OCI-LY7 (cell line): ENCODE results near the gene DNAH3. TPM values are rescaled to one million over a fixed set of nuclear protein-coding genes. Genes with fewer than 3 reads are reported as not detected.
"Not testable (repeated sequence)": the region's sequence is repeated elsewhere in the genome, so short reads cannot be mapped to it uniquely, and the experiment has no call there.

Experiments
- BruUV-seq: library from RNA; stranded (reverse); fragments of 400-500 nt; replicated peaks from 2 replicates; lab custom pipeline; 2021; lab: Mats Ljungman, UMichigan
- CTCF ChIA-PET: fragments of 300-600 bp; sonication (Branson Sonifier 250); formaldehyde crosslinking; loops from one replicate; lab custom pipeline; 2022; ENCODE audit warnings: antibody characterized with exemption; ENCODE audit not compliant: unreplicated experiment; lab: Charles Lee
- POLR2A ChIA-PET: fragments of 300-600 bp; sonication (Branson Sonifier 250); formaldehyde crosslinking; loops from one replicate; lab custom pipeline; 2022; ENCODE audit warnings: antibody characterized with exemption; lab: Charles Lee
- DNase-seq: peaks from one replicate; pipeline ENCODE4 v3.0.0-alpha.2; 2015; ENCODE audit warnings: low spot score
- H2AFZ ChIP-seq: fragments of 200-600 bp; sonication (generic), shearing (Covaris generic); 2 replicates; pipeline ENCODE4 v1.6.1; 2014; ENCODE audit warnings: mild to moderate bottlenecking, antibody characterized with exemption, low read length, moderate library complexity
- H3K27ac ChIP-seq: fragments of 200-600 bp; sonication (generic); 2 replicates; pipeline ENCODE4 v1.5.1; 2014; ENCODE audit warnings: mixed run types, low read depth, mild to moderate bottlenecking, moderate library complexity, low read length, inconsistent platforms; ENCODE audit not compliant: poor library complexity, severe bottlenecking
- H3K36me3 ChIP-seq: fragments of 200-600 bp; sonication (generic); 2 replicates; pipeline ENCODE4 v1.6.1; 2014; ENCODE audit warnings: mild to moderate bottlenecking, antibody characterized with exemption, low read length, moderate library complexity, mixed read lengths; ENCODE audit not compliant: insufficient read depth
- H3K4me1 ChIP-seq: fragments of 200-600 bp; sonication (generic); 2 replicates; pipeline ENCODE4 v1.5.1; 2014; ENCODE audit warnings: mild to moderate bottlenecking, low read length; ENCODE audit not compliant: insufficient read depth, poor library complexity, severe bottlenecking
- H3K4me2 ChIP-seq: fragments of 200-600 bp; sonication (generic); 2 replicates; pipeline ENCODE4 v1.6.1; 2014; ENCODE audit warnings: mild to moderate bottlenecking, low read length
- H3K4me3 ChIP-seq: fragments of 200-600 bp; sonication (generic); 2 replicates; pipeline ENCODE4 v1.5.1; 2014; ENCODE audit warnings: mild to moderate bottlenecking, low read depth, low read length; ENCODE audit not compliant: poor library complexity, severe bottlenecking
- H3K79me2 ChIP-seq: fragments of 200-600 bp; sonication (generic); 2 replicates; pipeline ENCODE4 v1.6.1; 2016; ENCODE audit warnings: low read depth, mild to moderate bottlenecking, low read length, moderate library complexity, mixed read lengths; ENCODE audit not compliant: insufficient read depth
- H3K9me2 ChIP-seq: fragments of 200-600 bp; sonication (generic); 2 replicates; pipeline ENCODE4 v1.6.1; 2016; ENCODE audit warnings: mild to moderate bottlenecking, low read length, mixed read lengths; ENCODE audit not compliant: insufficient read depth
- H3K9me3 ChIP-seq: fragments of 200-600 bp; sonication (generic); 2 replicates; pipeline ENCODE4 v1.6.1; 2014; ENCODE audit warnings: mild to moderate bottlenecking, mixed run types, low read length, mixed read lengths
- H4K20me1 ChIP-seq: fragments of 200-600 bp; sonication (generic); 2 replicates; pipeline ENCODE4 v1.6.1; 2014; ENCODE audit warnings: mild to moderate bottlenecking, antibody characterized with exemption, low read length, moderate library complexity, mixed read lengths; ENCODE audit not compliant: insufficient read depth
- EZH2phosphoT487 ChIP-seq: fragments of 200-600 bp; sonication (generic); IDR thresholded peaks from 2 replicates; pipeline ENCODE4 v1.6.1; 2018; ENCODE audit warnings: low read depth, borderline replicate concordance, mild to moderate bottlenecking, mixed run types, antibody characterized with exemption, low read length, moderate library complexity, mixed read lengths
- intact Hi-C: fragments of 100-400 bp; cut with micrococcal nuclease; formaldehyde crosslinking; loops from one replicate; pipeline ENCODE4 v1.10.0; 2022; ENCODE audit not compliant: unreplicated experiment
- total RNA-seq, 2 experiments: library from RNA; depleted of rRNA in 1 of 2; stranded (reverse); fragments of >200 nt in 1 of 2; shearing (Covaris generic) in 1 of 2; gene quantifications; 2 replicates each; pipeline ENCODE4 v1.2.3, GENCODE V29; 2014 to 2022
- TF ChIP-seq, protein P1 (sequence below): fragments of 200-600 bp; sonication (generic); conservative IDR thresholded peaks from 2 replicates; pipeline ENCODE4 v1.5.1; 2014; ENCODE audit warnings: mild to moderate bottlenecking, antibody characterized with exemption, low read length, moderate library complexity, mixed read lengths

The DNAH3 gene
- total RNA-seq, 2 experiments from 2014 or later: not detected

DNA sequence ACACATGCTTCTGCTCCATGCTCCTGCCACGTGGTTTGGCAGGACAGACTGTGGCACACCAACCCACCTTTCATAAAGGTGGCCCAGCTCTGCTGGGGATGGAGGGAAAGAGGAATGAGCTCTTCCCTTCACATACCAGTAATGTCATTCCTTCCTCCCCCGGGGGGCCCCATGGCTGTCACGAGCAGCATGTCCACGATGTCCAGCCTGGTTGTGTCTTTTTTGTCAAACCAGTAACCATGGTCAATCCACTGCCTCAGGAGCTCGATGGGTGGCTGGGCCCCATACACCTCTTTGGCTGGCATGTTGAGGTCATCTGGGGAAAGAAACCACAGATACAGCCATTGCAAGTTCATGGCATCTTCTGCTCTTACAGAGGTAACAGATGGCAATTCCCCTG is 153.5 kb downstream of the DNAH3 start:
- no peak overlapping the region for H3K4me2 ChIP-seq
- H3K36me3 ChIP-seq: no peaks in the 10 kb centered on the region
- TF ChIP-seq, protein P1, sequence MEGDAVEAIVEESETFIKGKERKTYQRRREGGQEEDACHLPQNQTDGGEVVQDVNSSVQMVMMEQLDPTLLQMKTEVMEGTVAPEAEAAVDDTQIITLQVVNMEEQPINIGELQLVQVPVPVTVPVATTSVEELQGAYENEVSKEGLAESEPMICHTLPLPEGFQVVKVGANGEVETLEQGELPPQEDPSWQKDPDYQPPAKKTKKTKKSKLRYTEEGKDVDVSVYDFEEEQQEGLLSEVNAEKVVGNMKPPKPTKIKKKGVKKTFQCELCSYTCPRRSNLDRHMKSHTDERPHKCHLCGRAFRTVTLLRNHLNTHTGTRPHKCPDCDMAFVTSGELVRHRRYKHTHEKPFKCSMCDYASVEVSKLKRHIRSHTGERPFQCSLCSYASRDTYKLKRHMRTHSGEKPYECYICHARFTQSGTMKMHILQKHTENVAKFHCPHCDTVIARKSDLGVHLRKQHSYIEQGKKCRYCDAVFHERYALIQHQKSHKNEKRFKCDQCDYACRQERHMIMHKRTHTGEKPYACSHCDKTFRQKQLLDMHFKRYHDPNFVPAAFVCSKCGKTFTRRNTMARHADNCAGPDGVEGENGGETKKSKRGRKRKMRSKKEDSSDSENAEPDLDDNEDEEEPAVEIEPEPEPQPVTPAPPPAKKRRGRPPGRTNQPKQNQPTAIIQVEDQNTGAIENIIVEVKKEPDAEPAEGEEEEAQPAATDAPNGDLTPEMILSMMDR: no peak
- TF ChIP-seq EZH2phosphoT487: no peak
- H4K20me1 ChIP-seq: no peaks in the 10 kb centered on the region
- no TSS peak for BruUV-seq
- H3K4me1 ChIP-seq: no peaks in the 10 kb centered on the region
- H3K27ac ChIP-seq: no peak overlapping the region
- H3K4me3 ChIP-seq: no peak overlapping the region
- POLR2A ChIA-PET: no interaction called here
- no peaks in the 10 kb centered on the region for H3K79me2 ChIP-seq
- no peak for DNase-seq
- no peak overlapping the region for H2AFZ ChIP-seq
- no peaks in the 10 kb centered on the region for H3K9me2 ChIP-seq
- intact Hi-C loops: no loop called here
- H3K9me3 ChIP-seq: no peaks in the 10 kb centered on the region
- CTCF ChIA-PET: no interaction called here

DNA sequence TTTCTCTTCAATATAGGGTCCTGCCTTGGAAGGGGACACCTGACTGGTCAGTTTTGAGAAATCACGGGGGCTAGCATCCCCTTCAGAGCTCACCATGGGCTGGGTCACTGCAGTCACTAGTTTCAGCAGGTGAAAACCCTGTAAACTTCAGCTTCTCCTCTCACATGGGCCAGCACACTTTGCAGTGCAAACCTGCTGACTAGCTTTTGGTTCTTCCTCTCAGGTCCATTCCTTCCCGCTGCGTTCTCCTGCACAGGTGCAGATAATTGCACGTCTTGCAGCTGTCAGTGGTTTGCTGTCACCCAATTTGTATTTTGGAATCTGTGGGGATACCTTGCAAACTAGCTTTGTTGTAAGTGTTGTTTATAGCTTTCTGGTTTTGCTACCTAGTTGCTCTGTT is 154.9 kb downstream of the DNAH3 start:
- H3K4me1 ChIP-seq: no peaks in the 10 kb centered on the region
- CTCF ChIA-PET: no interaction called here
- H3K27ac ChIP-seq: no peak overlapping the region
- TF ChIP-seq, protein P1: no peak
- no peak for TF ChIP-seq EZH2phosphoT487
- H4K20me1 ChIP-seq: no peaks in the 10 kb centered on the region
- no peak for DNase-seq
- H3K36me3 ChIP-seq: no peaks in the 10 kb centered on the region
- H3K4me2 ChIP-seq: no peak overlapping the region
- H3K9me2 ChIP-seq: no peaks in the 10 kb centered on the region
- no peak overlapping the region for H2AFZ ChIP-seq
- H3K4me3 ChIP-seq: no peak overlapping the region
- no TSS peak for BruUV-seq
- POLR2A ChIA-PET: interaction anchor here (1.1 kb wide), 1 partner anchor 142 kb away, joined by 3 read pairs; no protein-coding TSS in a partner anchor
- H3K79me2 ChIP-seq: no peaks in the 10 kb centered on the region
- no peaks in the 10 kb centered on the region for H3K9me3 ChIP-seq
- intact Hi-C loops: no loop called here

DNA sequence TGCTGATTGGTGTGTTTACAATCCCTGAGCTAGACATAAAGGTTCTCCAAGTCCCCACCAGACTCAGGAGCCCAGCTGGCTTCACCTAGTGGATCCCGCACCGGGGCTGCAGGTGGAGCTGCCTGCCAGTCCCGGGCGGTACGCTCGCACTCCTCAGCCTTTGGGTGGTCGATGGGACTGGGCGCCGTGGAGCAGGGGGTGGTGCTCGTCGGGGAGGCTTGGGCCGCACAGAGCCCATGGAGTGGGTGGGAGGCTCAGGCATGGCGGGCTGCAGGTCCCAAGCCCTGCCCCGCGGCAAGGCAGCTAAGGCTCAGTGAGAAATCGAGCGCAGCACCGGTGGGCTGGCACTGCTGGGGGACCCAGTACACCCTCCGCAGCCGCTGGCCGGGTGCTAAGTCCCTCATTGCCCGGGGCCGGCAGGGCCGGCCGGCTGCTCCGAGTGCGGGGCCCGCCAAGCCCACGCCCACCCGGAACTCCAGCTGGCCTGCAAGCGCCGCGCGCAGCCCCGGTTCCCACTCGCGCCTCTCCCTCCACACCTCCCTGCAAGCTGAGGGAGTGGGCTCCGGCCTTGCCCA is 161.1 kb downstream of the DNAH3 start:
- H4K20me1 ChIP-seq, BruUV-seq, CTCF ChIA-PET, H3K9me2 ChIP-seq, H3K4me2 ChIP-seq, intact Hi-C loops, H3K4me1 ChIP-seq, H3K27ac ChIP-seq, H2AFZ ChIP-seq, H3K36me3 ChIP-seq, H3K79me2 ChIP-seq, H3K4me3 ChIP-seq, DNase-seq, H3K9me3 ChIP-seq: not testable (repeated sequence)
- POLR2A ChIA-PET: interaction anchor here (0.6 kb wide), 1 partner anchor 50 kb away, joined by 4 read pairs; no protein-coding TSS in a partner anchor
